Non-pigmented ciliary epithelial cell (primary cell): ENCODE data around the gene MAP2K5.
"Not testable (repeated sequence)": the region's sequence is repeated elsewhere in the genome, so short reads cannot be mapped to it uniquely, and the experiment has no call there.

Source experiments
- DNase-seq: peaks from one replicate; pipeline ENCODE4 v3.0.0-alpha.2; 2010; ENCODE audit warnings: low read depth

The MAP2K5 gene

DNA sequence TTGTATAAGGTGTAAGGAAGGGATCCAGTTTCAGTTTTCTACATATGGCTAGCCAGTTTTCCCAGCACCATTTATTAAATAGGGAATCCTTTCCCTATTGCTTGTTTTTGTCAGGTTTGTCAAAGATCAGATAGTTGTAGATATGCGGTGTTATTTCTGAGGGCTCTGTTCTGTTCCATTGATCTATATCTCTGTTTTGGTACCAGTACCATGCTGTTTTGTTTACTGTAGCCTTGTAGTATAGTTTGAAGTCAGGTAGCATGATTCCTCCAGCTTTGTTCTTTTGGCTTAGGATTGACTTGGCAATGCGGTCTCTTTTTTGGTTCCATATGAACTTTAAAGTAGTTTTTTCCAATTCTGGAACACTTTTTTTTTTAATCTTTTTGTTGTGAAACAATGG, 130.3 kb downstream of the MAP2K5 start:
- DNase-seq = not testable (repeated sequence)

DNA sequence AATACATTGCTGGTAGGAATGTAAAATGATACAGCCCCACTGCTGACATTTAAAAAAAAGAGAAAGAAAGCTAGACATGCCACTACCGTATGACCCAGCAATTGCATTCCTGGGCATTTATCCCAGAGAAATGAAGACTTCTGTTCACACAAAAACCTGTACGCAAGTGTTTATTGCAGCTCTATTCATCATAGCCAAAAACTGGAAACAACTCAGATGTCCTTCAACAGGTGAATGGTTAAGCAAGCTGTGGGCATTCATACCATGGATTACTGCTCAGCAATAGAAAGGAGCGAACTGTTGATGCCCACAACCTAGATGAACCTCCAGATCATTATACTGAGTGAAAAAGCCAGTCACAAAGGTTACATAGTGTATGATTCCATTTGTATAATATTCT, 132.5 kb downstream of the MAP2K5 start:
- DNase-seq = no peak

DNA sequence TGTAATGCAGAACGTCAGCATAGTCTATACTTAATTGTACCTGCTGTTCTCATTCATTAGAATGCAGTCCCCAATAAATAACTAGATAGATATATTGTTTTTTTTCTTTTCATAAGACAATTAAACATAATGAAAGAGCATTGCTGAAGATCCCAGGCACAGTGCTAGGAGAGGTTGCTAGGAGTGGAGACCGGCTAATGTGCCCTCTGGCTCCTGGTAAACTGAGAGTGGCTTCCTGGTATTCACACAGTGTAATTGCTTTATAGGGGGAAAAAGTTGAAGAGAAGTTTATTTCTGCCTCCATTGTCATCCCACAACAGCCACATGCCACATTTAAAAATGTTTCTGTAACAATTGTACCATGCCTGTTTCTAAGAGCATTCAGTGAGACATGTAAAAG, 135.6 kb downstream of the MAP2K5 start:
- no peak for DNase-seq

DNA sequence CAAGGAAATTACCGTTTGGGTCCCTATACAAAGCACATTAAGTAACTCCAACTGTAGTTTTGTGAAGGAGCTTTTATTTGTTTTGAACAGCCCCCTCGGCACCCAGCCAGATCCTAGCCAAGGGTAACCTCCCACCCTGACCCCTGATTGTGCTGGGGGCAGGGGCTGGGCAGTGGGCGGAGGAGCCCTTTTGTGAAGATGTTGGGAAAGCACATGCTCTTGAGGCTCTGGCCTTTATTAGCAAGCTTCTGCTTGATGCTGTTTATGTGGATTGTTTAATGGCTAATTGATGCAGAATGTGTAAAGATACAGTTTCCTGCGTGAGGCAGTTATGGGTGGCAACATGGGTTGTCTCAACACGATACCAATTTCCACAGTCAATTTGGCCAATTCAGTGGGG, 136.5 kb downstream of the MAP2K5 start:
- DNase-seq = no peak

DNA sequence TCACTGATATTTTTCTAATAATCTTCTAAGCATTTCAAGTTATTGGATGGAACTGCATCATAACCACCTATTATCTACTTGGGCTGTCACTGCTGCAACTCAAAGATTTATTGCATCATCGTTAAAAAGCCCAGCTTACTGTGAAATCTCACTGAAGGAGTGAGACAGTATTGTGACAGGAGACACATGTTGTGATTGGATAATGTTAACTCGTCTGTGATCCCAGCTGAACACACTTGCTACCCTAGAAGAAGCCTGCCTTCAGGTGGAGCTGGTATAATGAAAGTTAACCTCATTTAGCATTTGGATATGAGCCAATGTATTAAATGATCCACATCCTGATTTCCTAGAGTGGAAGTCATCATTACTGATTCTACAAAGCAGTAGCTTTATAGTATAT, 138.1 kb downstream of the MAP2K5 start:
- no peak for DNase-seq

DNA sequence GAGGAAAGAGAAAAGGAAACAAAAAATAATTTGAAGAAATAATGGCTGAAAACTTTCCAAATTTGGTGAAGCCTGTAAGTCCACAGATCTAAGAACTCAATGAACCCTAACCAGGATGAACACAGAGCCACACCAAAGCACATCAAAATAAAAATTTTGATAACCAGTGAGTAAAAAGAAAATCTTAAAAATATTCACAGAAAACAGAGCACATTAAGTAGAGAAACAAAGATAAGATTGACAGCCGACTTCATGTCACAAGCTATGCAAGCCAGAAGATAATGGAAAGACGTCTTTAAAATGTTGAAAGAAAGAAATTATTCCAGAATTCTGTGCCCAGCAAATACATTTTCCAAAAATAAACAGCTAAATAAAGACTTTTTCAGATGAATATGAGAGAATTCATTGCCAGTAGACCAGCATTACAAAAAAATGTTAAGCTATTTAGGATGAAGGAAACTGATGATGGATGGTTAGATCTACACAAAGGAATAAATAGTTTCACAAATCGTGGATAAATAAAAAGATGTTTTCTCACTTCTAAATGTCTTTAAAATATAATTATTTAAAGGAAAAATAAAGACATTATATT, 142.6 kb downstream of the MAP2K5 start:
- DNase-seq = no peak

DNA sequence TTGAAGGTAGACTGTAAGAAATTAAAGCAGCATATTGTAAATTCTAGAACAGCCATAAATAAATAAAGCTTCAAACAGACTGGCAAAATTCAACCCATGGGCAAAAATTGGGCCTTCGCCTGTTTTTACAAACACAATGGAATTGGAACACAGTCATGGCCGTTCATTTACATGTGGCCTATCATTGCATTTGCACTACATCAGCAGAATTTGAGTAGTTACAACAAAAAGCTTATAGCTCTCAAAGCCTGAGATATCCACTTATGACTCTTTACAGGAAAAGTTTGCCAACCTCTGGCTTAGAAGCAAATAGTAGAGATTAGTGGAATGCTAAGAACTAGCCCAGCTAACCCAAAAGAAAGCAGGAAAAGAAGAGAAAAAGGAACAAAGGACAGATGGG, 143.2 kb downstream of the MAP2K5 start:
- no peak for DNase-seq

DNA sequence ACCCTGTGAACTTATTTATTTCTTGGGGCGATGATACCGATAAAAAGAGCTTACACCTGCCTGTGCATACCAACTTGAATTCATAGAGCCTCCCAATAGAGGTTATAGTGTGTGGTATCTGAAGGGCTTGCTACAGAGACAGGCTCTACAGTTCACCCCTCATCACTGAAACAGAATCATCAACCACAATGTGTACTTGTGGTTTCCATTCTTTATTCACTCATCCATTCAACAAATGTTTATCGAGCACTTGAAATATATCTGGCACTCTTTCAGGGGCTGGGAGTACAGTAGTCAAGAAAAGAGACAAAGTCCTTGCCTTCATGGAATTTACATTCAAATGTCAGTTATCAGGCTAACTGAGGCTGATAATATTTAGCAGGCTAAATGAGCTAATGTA, 148.4 kb downstream of the MAP2K5 start:
- DNase-seq = peak; percentile 59

DNA sequence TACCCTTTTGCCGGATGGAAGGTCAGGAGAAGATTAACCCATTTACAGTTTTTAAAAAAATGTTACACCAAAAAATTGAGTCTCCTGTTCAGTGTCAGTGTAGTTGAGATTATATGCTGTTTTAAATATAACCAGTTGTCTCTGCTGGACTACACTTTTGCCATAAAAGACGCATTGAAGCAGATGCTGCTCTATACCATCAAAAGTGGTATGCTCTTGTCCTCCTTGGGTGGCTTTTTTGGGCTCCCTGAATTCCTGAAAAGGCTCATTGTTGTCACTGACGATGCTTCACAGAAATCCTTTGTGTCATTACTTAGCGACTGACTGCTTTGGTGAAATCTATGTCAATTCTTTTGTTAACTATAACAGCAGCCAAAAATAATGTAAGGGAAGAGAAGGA, 148.9 kb downstream of the MAP2K5 start:
- DNase-seq = no peak

DNA sequence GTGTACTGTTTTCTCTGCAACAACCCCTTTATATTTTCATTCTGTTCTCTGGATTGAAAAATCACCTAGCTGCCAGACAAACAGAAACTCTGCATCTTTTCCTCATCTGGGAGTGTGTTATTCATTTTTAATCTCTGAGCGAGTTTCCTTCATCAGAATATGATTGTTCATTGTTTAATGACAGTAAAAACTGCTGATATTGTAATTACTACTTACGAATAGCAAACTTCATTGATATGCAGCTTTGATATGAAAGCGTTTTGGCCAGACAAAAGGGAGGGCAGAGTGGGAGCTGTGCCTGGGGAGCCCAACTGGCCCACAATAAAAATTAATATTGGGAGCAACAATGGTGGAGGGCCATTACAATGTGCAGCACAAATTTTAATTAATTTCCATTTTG, 150.1 kb downstream of the MAP2K5 start:
- DNase-seq = no peak

DNA sequence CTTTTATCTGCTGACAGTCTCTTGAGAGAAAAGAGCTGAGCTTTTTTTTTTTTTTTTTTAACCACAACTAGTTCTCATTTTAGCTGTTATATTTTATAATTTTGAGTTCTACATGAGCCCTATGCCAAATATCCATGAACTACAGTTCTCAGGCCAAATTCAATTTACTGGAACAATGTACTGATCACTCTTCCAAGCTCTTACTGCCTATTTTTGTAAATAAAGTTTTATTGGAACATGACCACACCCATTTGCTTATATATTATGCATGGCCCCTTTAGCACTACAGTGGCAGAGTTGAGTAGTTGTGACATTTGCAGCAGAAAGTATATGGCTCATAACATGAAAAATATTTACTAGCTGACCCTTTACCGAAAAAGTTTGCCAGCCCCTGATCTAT, 153.6 kb downstream of the MAP2K5 start:
- no peak for DNase-seq

DNA sequence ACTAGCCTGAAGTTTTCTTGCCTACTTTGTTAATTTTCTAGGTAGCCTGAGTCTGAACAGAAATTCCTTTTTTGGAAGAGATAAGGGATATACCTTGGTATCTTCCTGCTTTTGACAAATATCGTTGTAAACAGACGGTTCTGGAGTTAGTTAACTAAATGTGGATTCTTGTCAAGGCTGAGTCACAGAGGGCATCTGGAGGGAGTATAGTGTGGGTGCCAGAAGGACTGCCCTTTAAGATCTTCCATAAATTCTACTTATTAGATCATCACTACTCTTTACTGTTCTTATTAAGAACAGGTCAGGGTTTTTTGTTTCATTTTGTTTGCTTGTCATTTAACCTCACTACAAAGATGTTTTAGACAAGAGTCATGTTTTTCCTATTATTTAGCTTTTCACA, 157.5 kb downstream of the MAP2K5 start:
- DNase-seq = no peak

DNA sequence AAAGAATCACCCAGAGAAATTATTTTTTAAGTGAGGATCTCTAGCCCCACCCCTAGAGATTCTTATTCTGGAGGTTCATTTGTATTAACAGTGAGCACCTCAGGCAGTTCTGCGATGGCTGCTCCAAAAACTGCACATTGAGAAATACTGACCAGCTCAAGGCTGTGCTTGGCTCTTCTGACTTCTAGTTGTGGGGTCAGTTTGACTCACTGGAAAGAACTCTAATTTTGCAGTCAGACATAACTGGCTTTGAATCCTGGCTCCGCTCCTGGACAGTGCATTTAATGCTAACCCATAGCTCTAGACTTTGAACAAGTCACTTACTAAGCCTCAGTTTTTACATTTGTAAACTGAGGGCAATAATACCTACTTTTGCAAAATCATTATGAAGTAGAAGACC, 159.2 kb downstream of the MAP2K5 start:
- peak; percentile 4 for DNase-seq

DNA sequence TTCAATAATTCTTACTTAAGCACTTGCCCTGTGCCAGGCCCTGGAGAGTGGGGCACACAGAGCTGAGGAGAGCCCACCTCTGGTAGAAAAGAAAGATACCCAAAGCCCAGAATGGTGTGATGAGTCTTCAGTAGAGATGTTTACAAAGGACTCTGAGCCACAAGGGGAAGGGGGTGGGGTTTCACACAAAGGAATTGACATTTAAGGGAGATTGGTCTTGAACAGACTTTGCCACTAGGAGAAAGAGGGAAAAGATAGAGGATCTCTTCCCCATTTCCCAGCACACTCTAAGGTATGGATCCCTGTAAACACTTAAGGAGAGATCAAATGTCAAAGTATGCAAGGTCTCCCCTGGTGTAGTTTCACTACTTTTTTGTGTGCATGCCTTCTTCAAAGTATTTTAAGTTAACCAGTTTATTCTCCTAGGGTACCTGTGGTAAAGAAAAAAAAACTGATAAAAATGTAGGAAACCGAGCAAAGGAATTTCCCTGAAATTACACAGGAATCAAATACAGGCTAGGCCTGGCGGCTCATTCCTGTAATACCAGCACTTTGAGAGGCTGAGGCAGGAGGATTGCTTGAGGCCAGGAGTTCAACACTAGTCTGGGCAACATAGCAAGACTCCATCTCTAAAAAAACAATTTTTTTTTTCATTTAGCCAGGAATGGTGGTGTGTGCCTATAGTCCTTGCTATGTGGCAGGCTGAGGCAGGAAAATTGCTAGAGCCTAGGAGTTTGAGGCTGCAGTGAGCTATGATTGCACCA, 165.2 kb downstream of the MAP2K5 start:
- no peak for DNase-seq

DNA sequence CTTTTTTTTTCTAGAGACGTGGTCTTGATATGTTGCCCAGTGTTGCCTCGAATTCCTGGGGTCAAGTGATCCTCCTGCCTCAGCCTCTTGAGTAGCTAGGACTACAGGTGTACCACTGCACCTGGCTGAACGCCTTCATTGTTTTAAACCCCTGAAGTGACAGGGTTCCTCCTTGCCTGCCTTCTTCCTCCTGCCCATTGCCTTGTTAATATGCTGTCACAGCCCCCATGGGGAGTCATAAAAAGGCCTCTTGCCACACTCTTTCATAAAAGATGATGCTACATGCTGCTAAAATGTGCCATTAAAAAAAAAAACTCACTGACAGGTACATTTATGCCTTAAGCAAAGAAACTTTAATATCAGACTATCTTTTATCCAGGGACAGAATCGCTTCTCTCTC, 166.0 kb downstream of the MAP2K5 start:
- no peak for DNase-seq

DNA sequence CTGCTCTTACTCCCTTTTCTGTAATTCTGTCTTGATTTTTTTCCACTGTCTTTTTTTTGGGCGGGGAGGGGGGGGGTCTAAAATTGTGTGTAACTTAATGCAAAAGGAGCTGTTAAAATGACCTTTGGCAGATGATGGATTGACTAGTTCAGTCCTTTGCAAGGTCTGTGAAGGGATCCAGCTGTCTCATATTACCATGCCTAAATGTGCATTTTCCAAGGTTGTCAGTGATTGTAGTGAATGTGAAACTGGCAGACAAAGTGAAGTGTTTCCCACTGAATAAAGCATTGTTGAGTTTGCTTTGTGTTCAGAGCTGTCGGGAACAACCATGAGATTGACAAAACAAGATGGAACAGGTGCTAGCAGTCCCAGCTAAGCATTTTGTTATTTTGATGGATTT, 172.7 kb downstream of the MAP2K5 start:
- DNase-seq = no peak

DNA sequence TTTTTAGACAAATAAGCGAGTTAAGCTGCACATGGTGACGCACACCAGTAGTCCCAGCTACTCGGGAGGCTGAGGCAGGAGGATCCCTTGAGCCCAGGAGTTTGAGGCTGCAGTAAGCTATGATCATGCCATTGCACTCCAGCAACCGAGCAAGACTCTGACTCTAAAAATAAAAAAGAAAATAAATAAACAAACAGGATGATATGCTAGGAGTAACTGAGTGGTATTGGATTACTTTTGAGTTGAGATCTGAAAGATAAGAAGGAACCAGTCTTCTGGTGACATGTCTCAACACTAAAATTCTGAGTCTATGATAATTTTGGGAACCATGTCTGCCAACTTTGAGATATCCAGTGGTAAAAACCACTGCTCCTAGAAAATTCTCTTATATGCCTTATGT, 173.7 kb downstream of the MAP2K5 start:
- no peak for DNase-seq

DNA sequence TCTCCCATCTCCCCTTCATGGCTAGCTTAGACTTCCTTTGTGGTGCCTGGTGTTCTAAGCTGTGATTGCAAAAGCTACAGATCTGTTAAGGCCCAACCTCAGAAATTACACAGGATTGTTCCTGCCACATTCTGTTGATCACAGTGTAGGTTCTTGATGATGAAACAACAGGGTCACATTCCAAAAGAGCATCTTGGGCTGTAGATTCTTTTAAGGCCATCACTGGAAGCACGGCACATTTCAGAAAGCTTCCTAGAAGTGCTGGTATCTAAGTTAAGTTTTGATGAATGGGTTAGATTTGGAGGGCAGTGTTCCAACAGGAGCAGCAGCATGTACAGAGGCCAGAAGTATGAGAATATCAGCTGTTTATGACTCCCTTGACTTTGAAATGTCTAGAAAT, 175.3 kb downstream of the MAP2K5 start:
- no peak for DNase-seq

DNA sequence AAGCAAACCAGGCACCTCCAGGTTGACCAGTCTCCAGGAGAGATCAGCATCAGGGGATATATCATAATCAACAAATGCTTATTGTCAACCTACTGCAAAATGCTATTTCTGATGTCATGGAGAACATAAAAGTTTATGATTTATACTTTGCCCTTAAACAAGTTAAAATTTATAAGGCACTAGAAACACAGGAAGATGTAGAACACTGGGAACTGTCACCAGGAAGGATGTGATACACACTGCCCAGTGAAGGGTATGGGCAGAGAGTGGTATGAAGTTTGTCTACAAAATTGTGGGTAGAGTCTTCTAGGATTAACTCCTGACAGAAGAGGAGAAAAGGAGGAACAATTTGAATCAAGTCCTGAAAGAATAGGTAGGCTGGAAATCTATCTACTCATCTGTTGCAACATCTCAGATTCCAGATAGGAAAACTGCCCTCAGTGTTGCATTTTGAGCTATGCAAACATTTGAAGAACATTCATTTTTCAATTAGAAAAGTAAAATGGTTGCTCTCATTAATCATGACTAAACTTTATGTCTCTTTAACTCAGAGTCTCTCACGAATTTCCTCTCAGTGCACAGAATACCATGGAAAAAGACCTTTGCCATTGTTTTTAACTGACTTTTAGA, 176.9 kb downstream of the MAP2K5 start:
- no peak for DNase-seq

DNA sequence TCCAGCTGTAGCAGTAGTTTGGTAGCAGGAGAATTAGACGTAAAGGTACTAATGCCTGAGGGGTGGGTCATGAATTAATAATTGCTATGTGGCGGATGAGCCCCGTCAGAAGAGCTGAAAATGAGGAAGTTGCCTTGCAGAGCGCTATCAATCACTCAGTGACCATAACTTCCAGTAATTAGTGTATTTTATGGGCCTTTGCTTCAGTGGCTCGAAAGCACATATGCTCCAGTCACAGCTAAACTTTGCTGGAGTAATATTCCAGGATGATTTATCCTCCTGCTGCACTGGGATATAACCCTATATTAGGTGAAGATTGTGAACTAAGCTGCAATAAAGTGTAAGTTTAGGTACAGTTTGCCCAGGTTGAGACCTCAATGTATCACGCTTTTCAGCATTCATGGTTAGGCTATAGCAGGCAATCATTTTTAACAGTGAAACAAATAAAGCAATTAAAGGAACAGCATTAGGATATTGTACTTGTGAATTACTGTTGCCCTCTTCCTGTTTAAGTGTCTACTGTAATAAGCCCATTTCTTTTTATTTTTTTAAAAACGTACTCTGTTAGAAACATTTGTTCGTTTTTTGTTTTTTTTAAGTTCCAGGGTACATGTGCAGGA, 178.2 kb downstream of the MAP2K5 start:
- DNase-seq = no peak

DNA sequence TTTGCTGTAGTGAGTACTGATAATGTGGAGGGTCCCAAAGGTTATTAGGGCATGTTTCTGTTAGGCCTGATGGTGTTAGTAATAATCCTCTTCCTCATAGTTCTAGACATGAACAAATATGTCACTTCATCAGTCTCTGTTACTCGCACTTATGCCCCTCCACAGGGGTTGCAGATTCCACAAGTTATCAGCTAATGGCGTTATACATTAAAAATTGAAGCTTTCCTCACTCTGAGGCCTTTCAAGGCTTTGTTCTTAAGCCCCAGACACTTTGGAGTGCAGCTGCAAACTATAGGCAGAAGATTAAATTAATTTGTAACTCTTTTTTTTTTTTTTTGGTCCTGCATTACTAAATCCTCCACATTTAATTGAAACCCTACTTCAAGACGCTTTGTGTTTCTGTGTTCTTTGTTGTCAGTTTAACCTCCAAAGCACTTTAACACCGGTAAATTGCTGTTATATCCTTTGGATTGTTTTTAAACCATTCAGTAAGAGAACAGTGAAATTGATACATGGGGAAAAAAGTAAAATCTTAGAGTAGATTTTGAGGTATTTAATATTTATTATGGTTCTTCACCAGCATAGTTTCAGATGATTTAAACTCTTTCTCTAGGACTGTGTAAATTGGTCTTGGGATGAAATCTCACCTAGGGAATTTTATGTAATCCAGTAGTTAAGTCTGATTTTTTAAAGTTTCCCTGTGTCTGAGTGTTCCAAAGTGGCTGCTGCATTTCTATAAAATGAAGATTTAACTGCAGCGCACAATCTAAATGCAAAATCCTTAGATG, 179.7 kb downstream of the MAP2K5 start:
- DNase-seq = no peak

DNA sequence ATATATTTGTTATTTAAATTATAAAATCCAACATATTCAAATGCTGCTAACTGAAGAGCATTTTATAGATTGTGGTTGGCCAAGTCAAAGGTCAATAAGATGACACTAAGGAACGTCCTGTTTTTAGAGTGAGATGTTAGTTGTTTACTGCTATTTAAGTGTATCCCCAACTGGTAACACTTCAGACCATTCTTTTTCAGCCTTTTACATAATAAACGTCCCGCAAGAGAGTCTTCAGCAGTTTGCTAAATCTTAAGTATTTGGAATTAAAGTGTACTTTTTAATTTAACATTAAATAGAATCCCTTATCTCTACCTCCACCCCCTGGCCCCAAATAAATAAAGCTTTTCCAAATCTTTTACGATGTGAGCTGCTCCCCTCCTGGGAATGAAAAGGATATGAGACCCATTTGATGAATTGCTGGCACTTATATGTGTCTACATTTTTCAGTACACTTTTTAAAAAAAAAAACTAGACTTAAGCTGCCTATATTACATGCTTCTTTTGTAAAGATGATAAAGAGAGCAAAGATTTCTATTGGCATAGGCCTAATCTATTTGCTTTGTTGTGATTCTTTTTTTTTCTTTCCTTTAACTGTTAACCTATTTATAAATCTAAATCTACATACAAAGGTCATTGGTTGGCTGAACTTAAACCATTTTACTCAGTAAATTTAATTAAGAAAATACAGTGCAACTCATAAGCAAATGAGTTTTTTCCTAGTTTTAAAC, 181.0 kb downstream of the MAP2K5 start:
- no peak for DNase-seq
